22Rv1 (cell line): ENCODE results near the gene ELP4.

Experiments
- CTCF ChIP-seq: fragments of 450-650 bp; IDR thresholded peaks from 2 replicates; pipeline ENCODE4 v1.5.1; 2017; ENCODE audit warnings: mild to moderate bottlenecking
- ZFX ChIP-seq: fragments of 450-650 bp; IDR thresholded peaks from 2 replicates; pipeline ENCODE4 v1.6.1; 2017; ENCODE audit warnings: antibody characterized with exemption, borderline replicate concordance

GRCh38 chr11:31797190-31798056 is 287.9 kb downstream of the ELP4 start:
- TF ChIP-seq CTCF (no peak), ZFX (no peak)
